Measurements from ENCODE around the gene MTERF4. TPM values are rescaled to one million over a fixed set of nuclear protein-coding genes. Genes with fewer than 3 reads are reported as not detected.

MTERF4 gene
- total RNA-seq, 1 donor from 2014 or later: 57.1 TPM

DNA sequence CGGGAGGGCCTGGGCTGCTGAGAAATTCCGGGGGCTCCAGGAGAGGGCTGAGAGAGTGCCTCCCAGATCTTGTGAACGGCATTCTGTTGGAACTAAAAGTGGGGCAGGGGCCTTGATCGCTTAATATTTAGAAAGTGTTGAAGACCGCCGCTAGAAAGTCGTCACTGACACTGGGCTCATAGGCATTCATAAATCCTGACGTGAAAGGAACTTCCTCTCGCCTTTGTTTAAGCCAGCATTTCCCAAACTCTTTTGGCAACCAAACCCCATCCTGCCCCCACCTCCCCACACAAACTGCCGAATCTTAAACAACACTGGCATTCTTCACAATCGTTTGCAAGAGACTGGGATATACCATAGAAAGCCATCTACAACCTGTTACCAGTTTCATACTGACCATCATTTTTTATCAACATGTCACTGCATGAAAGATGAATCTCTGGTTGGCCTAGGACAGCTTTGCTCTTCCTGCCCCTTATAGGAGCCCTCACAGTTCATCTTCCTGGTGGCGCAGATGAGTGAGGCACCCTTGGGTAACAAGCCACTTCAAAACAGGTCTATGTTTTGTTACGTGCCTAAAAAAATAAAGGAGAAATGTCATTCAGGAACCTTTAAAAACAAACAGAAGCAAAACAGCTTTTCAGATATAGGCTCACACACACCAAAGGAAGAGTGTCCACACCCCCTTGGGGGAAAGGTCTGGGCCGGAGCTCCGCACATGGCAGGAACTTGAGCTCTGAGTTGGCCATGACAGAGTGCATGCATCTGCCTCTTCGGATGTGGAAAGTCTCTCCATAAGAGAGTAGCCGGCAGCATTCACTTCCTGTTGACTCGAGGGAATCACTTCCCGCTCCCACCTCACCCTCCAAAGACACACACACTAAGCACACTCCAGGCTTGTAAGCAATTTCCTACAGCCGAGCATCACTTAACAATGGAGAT is 13.0 kb downstream of the MTERF4 start:
- no peak for DNase-seq (ENCODE audit: low spot score)

DNA sequence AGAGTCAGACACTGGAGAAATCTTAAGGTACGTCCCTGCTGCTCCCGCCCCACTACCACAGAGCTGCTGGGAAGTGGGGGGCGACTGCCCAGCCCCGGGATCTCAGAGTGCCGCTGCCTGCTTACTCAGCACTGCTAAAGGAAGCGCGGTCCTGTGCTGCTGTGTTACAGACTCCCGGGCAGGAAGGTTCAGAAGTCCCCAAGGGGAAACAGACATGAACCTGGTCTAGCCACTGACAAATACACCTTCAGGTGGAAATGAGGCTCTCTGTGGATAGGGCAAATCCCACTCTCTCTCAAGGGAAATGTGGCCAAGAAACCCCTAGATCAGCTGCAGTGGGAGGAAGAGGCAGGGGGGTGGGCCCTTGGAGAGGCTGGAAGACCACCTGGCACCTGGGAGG is 13.7 kb downstream of the MTERF4 start:
- no peak for DNase-seq (ENCODE audit: low spot score)

DNA sequence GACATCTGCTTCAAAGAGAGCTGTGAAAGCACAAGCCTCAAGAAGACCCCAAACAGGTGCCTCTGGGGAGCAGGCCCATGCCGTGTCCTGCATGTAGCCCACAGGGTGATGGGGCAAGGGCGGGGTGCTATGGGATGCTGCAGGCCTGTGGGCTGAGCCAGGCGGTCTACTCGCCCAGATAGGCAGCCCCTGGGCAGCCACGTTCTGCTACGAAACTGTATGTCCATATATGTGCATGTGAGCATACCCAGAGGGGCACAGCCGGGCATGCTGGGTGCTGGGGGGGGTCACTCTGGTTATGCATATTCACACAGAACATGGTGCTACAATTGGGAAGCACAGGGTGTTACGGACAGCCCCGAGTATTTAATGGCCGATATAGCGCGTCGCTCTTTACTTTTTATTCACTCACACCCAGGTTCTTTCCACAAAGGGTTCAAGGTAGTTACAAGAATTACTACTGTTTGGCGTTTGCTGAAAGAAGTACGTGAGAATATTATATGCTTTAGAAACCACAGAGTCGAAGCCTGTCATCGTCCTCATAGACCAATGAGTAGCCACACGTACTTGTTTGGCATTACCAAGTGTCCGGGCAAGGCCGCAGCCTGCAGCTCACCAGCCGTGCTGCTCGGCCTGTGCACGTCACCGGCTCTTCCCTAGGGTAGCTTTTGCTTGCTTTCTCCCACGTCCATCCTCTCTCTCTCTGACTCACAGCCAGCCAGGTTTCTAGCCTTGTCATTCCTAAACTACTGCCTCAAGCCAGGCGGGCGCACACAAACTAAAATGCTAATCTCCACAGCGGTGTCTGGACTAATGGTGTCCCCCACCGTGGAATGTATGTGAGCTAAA is 14.4 kb downstream of the MTERF4 start:
- DNase-seq (ENCODE audit: low spot score): no peak

GRCh38 chr2:241084856-241085444 is 17.1 kb downstream of the MTERF4 start:
- no peak for DNase-seq (ENCODE audit: low spot score)

- no peak for DNase-seq (ENCODE audit: low spot score)
These were observed 19.0 kb downstream of the MTERF4 start for GRCh38 chr2:241083091-241083415.

- no peak for DNase-seq (ENCODE audit: low spot score)
These were observed 19.6 kb downstream of the MTERF4 start for GRCh38 chr2:241082341-241083090.

- no peak for DNase-seq (ENCODE audit: low spot score)
These were observed 20.3 kb downstream of the MTERF4 start for GRCh38 chr2:241081643-241082340.

GRCh38 chr2:241081190-241081642 is 20.9 kb downstream of the MTERF4 start:
- DNase-seq (ENCODE audit: low spot score): no peak

GRCh38 chr2:241080405-241081189 is 21.5 kb downstream of the MTERF4 start:
- no peak for DNase-seq (ENCODE audit: low spot score)

DNA sequence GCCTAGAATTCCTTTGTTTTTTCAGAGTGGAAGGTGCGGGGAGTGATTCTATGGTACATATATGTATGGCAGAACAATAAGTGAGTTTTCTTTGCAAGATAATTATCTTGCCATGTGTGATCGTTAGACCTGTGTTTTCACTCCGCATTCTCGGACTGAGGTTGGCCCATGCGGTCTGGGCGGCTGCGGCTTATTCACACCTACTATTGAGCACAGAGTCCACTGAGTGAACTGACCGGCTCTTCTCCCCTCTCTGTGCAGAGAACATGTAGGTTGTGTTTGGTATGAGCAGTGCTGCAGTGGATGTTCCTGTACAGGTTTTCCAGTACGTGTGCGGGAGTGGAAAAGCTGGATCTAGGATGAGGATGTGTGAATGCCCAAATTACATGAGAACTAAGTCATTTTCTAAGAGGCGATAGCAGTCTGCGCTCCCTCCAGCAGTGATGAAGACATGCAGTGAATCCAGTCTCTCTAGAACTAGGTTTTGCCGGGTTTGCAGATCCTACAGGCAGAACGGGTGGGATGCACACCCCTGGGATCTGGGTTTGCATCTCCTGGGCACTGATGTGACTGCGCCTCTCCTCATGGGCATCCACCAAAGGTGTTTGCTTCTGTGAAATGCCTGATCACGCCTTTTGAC is 27.1 kb downstream of the MTERF4 start:
- no peak for DNase-seq (ENCODE audit: low spot score)

DNA sequence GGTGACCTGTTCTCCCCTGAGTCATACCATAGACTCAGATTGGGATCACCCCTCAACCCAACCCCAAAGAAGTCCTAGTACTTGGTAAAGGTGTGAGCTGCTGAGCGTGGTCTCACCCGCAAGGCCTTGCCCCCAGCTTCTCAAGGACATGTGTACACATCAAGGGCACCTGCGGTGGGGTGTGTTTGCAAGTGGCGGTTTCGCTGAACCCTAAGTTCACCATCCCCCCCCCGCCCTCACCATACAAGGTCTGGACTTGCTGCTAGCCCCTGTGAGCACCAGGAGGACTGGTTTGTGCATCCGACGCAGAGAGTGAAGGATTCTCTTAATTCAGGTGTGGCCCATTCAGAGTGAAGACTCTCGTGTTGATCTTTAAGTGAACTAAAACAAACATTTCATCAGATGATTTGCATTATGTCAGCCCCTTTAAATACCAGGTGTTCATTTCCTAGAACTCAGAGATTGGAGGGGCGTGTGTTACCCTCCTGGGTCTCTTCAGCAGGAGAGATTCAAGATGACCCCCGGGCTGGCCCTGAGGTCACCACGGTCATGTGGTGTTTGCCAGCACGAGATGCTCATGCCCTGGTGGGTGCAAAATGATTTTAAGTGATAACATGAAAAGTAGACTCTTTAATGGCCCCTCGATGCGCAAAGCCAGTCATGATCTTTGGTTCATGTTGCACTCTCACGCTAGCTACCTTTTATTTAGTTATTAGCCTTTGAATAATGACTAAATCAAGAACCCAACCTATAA is 27.8 kb downstream of the MTERF4 start:
- no peak for DNase-seq (ENCODE audit: low spot score)

GRCh38 chr2:241073166-241074064 is 28.7 kb downstream of the MTERF4 start:
- no peak for DNase-seq (ENCODE audit: low spot score)

DNA sequence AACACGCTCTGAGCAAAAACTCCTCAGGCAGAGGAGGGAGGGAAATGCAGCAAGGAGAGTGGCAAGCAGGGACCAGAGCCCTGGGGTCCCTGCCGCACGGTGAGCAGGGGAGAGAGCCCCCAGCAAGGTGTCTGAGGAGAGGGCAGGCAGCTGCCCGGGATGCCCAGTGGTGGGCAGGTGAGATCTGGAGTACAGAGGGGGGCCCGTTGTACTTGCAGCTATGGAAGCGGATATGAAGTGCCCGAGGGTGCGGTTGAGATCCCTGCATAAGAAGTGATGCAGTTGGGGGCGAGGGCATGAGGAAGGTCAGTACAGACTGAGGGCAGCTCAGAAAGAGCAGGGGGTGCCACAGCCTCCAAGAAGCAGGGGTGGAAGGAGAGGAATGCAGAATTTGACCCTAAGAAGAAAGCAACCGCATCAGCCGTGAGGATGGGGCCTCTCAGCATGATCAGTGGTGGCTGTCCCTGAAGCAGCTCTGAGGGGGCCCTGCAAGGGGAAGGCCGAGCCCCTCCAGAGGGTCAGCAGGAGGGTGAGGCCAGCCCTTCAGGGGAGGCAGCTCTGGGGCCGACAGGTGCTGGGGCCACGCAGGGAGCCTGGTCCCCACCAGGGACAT is 29.4 kb downstream of the MTERF4 start:
- no peak for DNase-seq (ENCODE audit: low spot score)

GRCh38 chr2:241072151-241072550 is 29.9 kb downstream of the MTERF4 start:
- DNase-seq (ENCODE audit: low spot score): no peak

- no peak for DNase-seq (ENCODE audit: low spot score)
These were observed 30.4 kb downstream of the MTERF4 start for GRCh38 chr2:241071677-241072111.

GRCh38 chr2:241070811-241071676 is 31.0 kb downstream of the MTERF4 start:
- no peak for DNase-seq (ENCODE audit: low spot score)

Measured in umbilical cord (tissue), 2 donors.